Vagina (tissue), 2 donors: ENCODE data around the gene TMEM18.

Experiments
- CTCF ChIP-seq, 3 experiments: fragments of 450-650 bp in 2 of 3; fragments of 200-600 bp in 1 of 3; sonication (generic) in 1 of 3; IDR thresholded peaks; one replicate each; pipeline ENCODE4 v1.5.1; 2017 to 2019; ENCODE audit warnings: antibody characterized with exemption in 3 of 3, mild to moderate bottlenecking in 2 of 3, moderate library complexity in 2 of 3
- POLR2A ChIP-seq, 2 donors: fragments of 450-650 bp; IDR thresholded peaks; one replicate each; pipeline ENCODE4 v1.6.1; 2017; ENCODE audit warnings: antibody characterized with exemption in 2 of 2, mild to moderate bottlenecking in 2 of 2, moderate library complexity in 2 of 2

GRCh38 chr2:675982-676646, 1.1 kb downstream of the TMEM18 start:
- TF ChIP-seq CTCF (IDR thresholded peaks at IDR 0.05): no peak
- no peak for TF ChIP-seq POLR2A (IDR thresholded peaks at IDR 0.05)
